ENCODE measurements around the gene SLC22A23. TPM values are rescaled to one million over a fixed set of nuclear protein-coding genes. Genes with fewer than 3 reads are reported as not detected.

The SLC22A23 gene
- total RNA-seq, 1 experiment from 2014 or later: 2.8 TPM

- no peaks in the 10 kb centered on the region for H3K36me3 ChIP-seq
- H3K4me3 ChIP-seq: no peak overlapping the region
- H3K9me3 ChIP-seq: no peaks in the 10 kb centered on the region
- no peaks in the 10 kb centered on the region for H3K27me3 ChIP-seq
- no peak for DNase-seq
Measured at GRCh38 chr6:3282476-3283236, 174.2 kb downstream of the SLC22A23 start.

GRCh38 chr6:3281631-3282475, 175.0 kb downstream of the SLC22A23 start:
- Histone ChIP-seq H3K27me3 (no peaks in the 10 kb centered on the region), H3K9me3 (no peaks in the 10 kb centered on the region), H3K36me3 (no peaks in the 10 kb centered on the region), H3K4me3 (no peak overlapping the region)
- DNase-seq: peak; percentile 67

GRCh38 chr6:3280866-3281465, 175.9 kb downstream of the SLC22A23 start:
- Histone ChIP-seq H3K27me3 (no peaks in the 10 kb centered on the region), H3K9me3 (no peaks in the 10 kb centered on the region), H3K36me3 (no peaks in the 10 kb centered on the region), H3K4me3 (no peak overlapping the region)
- DNase-seq: no peak

GRCh38 chr6:3280091-3280490, 176.8 kb downstream of the SLC22A23 start:
- no peak for DNase-seq
- Histone ChIP-seq H3K36me3 (no peaks in the 10 kb centered on the region), H3K27me3 (no peaks in the 10 kb centered on the region), H3K4me3 (no peak overlapping the region), H3K9me3 (no peaks in the 10 kb centered on the region)

GRCh38 chr6:3278691-3279090, 178.2 kb downstream of the SLC22A23 start:
- no peak overlapping the region for H3K4me3 ChIP-seq
- H3K36me3 ChIP-seq: no peaks in the 10 kb centered on the region
- DNase-seq: no peak
- no peaks in the 10 kb centered on the region for H3K9me3 ChIP-seq
- H3K27me3 ChIP-seq: no peaks in the 10 kb centered on the region

- DNase-seq: no peak
- Histone ChIP-seq H3K27me3 (no peaks in the 10 kb centered on the region), H3K36me3 (no peaks in the 10 kb centered on the region), H3K4me3 (no peak overlapping the region), H3K9me3 (no peaks in the 10 kb centered on the region)
Measured at GRCh38 chr6:3277851-3278416, 178.9 kb downstream of the SLC22A23 start.

- no peak for DNase-seq
- Histone ChIP-seq H3K27me3 (no peaks in the 10 kb centered on the region), H3K36me3 (no peaks in the 10 kb centered on the region), H3K4me3 (no peak overlapping the region), H3K9me3 (no peaks in the 10 kb centered on the region)
Measured at GRCh38 chr6:3277251-3277650, 179.6 kb downstream of the SLC22A23 start.

GRCh38 chr6:3276174-3277167, 180.4 kb downstream of the SLC22A23 start:
- Histone ChIP-seq H3K36me3 (no peaks in the 10 kb centered on the region), H3K4me3 (no peak overlapping the region), H3K9me3 (no peaks in the 10 kb centered on the region), H3K27me3 (no peaks in the 10 kb centered on the region)
- DNase-seq: no peak

- no peak for DNase-seq
Measured at GRCh38 chr6:3273707-3274521, 182.9 kb downstream of the SLC22A23 start.

GRCh38 chr6:3272911-3273547, 183.8 kb downstream of the SLC22A23 start:
- H3K36me3 ChIP-seq: peaks cover 6% of the 10 kb centered on the region
- no peak for DNase-seq

More at GRCh38 chr6:3273707-3274521, 182.9 kb downstream of the SLC22A23 start:
- peaks cover 6% of the 10 kb centered on the region for H3K36me3 ChIP-seq
- no peaks in the 10 kb centered on the region for H3K27me3 ChIP-seq
- no peak overlapping the region for H3K4me3 ChIP-seq
- no peaks in the 10 kb centered on the region for H3K9me3 ChIP-seq

GRCh38 chr6:3271756-3272155, 185.1 kb downstream of the SLC22A23 start:
- Histone ChIP-seq H3K4me3 (no peak overlapping the region), H3K36me3 (peaks cover 6% of the 10 kb centered on the region), H3K27me3 (no peaks in the 10 kb centered on the region), H3K9me3 (no peaks in the 10 kb centered on the region)
- DNase-seq: no peak

More at GRCh38 chr6:3272911-3273547, 183.8 kb downstream of the SLC22A23 start:
- Histone ChIP-seq H3K27me3 (no peaks in the 10 kb centered on the region), H3K4me3 (no peak overlapping the region), H3K9me3 (no peaks in the 10 kb centered on the region)

- no peak overlapping the region for H3K4me3 ChIP-seq
- no peaks in the 10 kb centered on the region for H3K27me3 ChIP-seq
- no peaks in the 10 kb centered on the region for H3K9me3 ChIP-seq
- peaks cover 6% of the 10 kb centered on the region for H3K36me3 ChIP-seq
- DNase-seq: no peak
Measured at GRCh38 chr6:3270258-3270657, 186.6 kb downstream of the SLC22A23 start.

- H3K36me3 ChIP-seq: peaks cover 6% of the 10 kb centered on the region
Measured at GRCh38 chr6:3269281-3269975, 187.4 kb downstream of the SLC22A23 start.

GRCh38 chr6:3268680-3269079, 188.2 kb downstream of the SLC22A23 start:
- Histone ChIP-seq H3K9me3 (no peaks in the 10 kb centered on the region), H3K4me3 (no peak overlapping the region), H3K27me3 (no peaks in the 10 kb centered on the region), H3K36me3 (peaks cover 9% of the 10 kb centered on the region)
- no peak for DNase-seq

More at GRCh38 chr6:3269281-3269975, 187.4 kb downstream of the SLC22A23 start:
- H3K27me3 ChIP-seq: no peaks in the 10 kb centered on the region
- no peak overlapping the region for H3K4me3 ChIP-seq
- no peak for DNase-seq
- H3K9me3 ChIP-seq: no peaks in the 10 kb centered on the region
